ENCODE data around the gene XPNPEP3. TPM values are rescaled to one million over a fixed set of nuclear protein-coding genes. Genes with fewer than 3 reads are reported as not detected.

The XPNPEP3 gene
- total and polyA plus RNA-seq, 8 donors = 3.0 to 12.5 (median 5.2) TPM

DNA sequence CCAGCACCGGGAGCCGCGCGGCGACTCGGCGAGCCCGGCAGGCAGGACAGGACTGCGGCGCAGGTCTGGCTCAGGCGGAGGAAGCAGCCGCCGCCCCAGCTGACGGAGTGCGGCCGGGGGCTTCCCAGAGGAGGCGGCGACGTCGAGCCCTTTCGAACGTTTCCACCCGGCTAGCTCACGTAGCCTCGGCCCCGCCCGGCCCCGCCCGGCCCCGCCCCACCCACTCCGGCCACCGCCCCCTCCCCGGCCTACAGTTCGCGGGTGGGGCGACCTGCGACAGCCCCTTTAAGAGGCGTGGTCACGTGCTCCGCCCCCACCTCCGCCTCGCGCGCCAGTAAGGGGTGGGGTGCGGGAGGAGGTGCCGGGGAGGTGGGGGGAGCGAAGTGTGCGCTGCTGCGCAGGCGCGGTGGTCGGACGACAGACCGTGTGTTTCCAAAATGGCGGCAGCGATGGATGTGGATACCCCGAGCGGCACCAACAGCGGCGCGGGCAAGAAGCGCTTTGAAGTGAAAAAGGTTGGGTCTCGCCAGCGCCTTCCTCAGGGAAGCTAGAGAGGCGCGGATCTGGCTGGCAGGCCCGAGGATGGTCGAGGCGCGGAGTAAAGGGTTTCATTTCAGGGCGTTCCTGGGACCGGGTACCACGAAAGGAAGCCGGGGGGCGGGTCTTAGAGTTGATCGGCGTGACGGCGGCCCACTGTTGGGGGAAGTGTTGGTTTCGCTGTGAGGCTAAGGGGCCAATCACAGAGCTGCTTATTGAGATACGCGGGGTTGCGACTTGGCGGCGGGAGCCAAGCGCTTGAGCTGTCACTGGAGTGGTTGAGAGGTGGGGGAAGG lies 94.2 kb downstream of the XPNPEP3 start, which contains the start of gene RBX1:
Gene RBX1, plus strand, starts transcription at position 417 of the 833 bp plus-strand sequence. Its CDS starts 21 bp downstream, at position 438.
- peak; percentile 98 to 99 for DNase-seq
- H3K4me3 ChIP-seq = peak within 1 kb of the TSS; percentile 66 to 88 (median 80)
- H3K27me3 ChIP-seq = no peaks in the 10 kb centered on the region
- intact Hi-C loops (cut with DNase I; ENCODE audit: low total_unique reads) = loop anchor here (5.0 kb wide), 1 partner anchor 141 kb away; the partner anchor contains the start of gene EP300
- WGBS, 5 donors = 0 to 1% (median 0%) methylated on average over 26 to 86 of the region's 86 CpGs
- peaks cover 17 to 44% (median 31%) of the 10 kb centered on the region in 4 donors for H3K4me1 ChIP-seq
- H3K36me3 ChIP-seq = peaks cover 0 to 29% (median 26%) of the 10 kb centered on the region in 4 donors
- peak within 1 kb of the TSS; percentile 93 to 96 (median 96) for H3K27ac ChIP-seq
- TF ChIP-seq POLR2A (IDR thresholded peaks at IDR 0.05) (peak in 2 of 4 donors; percentile 29 to 85), POLR2AphosphoS5 (IDR thresholded peaks at IDR 0.05) (peak; percentile 75 to 93 (median 89))
- TF ChIP-seq, protein P1, sequence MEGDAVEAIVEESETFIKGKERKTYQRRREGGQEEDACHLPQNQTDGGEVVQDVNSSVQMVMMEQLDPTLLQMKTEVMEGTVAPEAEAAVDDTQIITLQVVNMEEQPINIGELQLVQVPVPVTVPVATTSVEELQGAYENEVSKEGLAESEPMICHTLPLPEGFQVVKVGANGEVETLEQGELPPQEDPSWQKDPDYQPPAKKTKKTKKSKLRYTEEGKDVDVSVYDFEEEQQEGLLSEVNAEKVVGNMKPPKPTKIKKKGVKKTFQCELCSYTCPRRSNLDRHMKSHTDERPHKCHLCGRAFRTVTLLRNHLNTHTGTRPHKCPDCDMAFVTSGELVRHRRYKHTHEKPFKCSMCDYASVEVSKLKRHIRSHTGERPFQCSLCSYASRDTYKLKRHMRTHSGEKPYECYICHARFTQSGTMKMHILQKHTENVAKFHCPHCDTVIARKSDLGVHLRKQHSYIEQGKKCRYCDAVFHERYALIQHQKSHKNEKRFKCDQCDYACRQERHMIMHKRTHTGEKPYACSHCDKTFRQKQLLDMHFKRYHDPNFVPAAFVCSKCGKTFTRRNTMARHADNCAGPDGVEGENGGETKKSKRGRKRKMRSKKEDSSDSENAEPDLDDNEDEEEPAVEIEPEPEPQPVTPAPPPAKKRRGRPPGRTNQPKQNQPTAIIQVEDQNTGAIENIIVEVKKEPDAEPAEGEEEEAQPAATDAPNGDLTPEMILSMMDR (IDR thresholded peaks at IDR 0.05) = no peak
- H3K9me3 ChIP-seq = no peaks in the 10 kb centered on the region

DNA sequence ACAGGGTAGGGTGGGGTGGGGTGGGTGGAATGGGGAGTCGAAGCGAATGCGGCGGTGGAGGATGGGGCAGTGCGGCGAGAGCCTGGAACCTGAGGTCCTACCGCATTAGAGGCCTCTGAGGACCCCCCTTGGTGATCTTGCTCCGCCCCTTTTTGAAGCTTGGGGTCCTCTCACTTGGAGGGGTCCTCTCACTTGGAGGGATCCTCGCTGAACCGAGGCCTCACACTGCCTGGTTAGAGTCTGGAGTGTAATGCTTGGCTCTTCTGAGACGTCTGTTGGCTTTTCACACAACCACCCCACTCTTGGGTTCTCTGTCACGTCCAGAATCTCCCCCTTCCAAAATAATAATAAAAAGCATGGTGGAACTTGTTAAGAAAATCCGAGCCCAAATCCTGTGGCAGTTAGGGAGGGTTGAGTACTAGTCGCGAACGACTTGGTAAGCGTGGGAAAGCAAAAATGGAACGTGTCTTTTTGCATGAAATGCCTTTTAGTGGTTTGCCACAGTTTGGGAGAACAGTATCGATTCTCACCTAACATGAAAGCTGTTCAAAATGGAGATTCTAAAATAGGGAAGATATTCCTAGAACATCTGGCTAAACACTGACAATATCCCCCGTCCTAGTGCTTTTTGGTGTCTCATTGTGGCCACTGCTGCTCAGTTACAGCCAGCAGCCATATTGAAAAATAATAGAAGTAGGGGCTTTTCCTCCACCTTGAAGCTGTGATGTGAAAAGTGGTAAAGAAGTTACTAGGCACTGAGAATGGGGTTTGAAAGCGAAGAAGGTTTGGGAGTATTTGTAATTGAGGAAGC lies 95.1 kb downstream of the XPNPEP3 start:
- peak overlapping the region; percentile 93 to 96 (median 94) for H3K27ac ChIP-seq
- H3K9me3 ChIP-seq = no peaks in the 10 kb centered on the region
- peaks cover 0 to 38% (median 34%) of the 10 kb centered on the region in 4 donors for H3K36me3 ChIP-seq
- TF ChIP-seq EP300 (IDR thresholded peaks at IDR 0.05) (no peak), POLR2A (IDR thresholded peaks at IDR 0.05) (no peak), POLR2AphosphoS5 (IDR thresholded peaks at IDR 0.05) (no peak)
- TF ChIP-seq, protein P1 (IDR thresholded peaks at IDR 0.05) = no peak
- DNase-seq = no peak
- intact Hi-C loops (cut with DNase I; ENCODE audit: low total_unique reads) = loop anchor here (5.0 kb wide), 1 partner anchor 140 kb away; the partner anchor contains the start of gene EP300
- H3K27me3 ChIP-seq = no peaks in the 10 kb centered on the region
- H3K4me1 ChIP-seq = peaks cover 17 to 44% (median 31%) of the 10 kb centered on the region in 4 donors
- 4 to 5% (median 4%) methylated on average over 21 of the region's 21 CpGs for WGBS, 5 donors
- H3K4me3 ChIP-seq = peak overlapping the region; percentile 66 to 88 (median 80)

DNA sequence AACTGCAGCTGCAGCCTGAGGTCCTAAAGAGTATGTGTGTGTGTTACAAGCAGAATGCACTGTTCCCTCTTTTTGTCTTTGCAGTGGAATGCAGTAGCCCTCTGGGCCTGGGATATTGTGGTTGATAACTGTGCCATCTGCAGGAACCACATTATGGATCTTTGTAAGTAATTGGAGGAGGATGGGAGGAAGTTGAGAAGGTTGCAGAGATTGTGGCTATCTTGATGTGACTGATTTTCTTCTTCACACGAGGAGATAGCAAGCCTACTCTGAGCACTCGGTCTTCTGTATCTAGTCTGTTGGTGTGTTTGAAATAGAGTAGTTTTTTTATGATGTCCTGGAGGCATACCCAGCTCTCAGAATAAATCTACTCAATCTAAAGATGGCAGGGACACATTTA lies 96.5 kb downstream of the XPNPEP3 start:
- intact Hi-C loops (cut with DNase I; ENCODE audit: low total_unique reads) = loop anchor here (5.0 kb wide), 1 partner anchor 139 kb away; the partner anchor contains the start of gene EP300
- Histone ChIP-seq H3K9me3 (no peaks in the 10 kb centered on the region), H3K27me3 (no peaks in the 10 kb centered on the region), H3K4me1 (peaks cover 17 to 51% (median 32%) of the 10 kb centered on the region in 4 donors), H3K27ac (no peak overlapping the region), H3K36me3 (peaks cover 6 to 49% (median 43%) of the 10 kb centered on the region in 4 donors), H3K4me3 (no peak overlapping the region)
- TF ChIP-seq POLR2A (IDR thresholded peaks at IDR 0.05) (no peak), POLR2AphosphoS5 (IDR thresholded peaks at IDR 0.05) (no peak), EP300 (IDR thresholded peaks at IDR 0.05) (no peak)
- TF ChIP-seq, protein P1 (IDR thresholded peaks at IDR 0.05) = no peak
- DNase-seq = no peak
- 52 to 69% (median 60%) methylated on average over 2 of the region's 2 CpGs for WGBS, 5 donors

DNA sequence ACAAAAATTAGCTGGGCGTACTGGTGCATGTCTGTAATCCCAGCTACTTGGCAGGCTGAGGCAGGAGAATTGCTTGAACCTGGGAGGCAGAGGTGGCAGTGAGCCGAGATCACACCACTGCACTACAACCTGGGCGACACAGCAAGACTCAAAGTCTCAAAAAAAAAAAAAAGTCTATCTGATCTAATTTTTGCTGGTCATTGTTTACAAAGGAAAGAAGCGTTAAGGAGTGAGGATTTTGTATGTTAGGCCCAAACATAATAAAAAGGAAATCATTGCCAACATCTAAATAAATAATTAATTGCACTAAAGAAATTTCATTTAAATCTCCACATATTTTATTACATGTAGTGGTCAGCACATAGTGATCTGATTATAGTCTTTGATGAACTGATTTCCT lies 97.2 kb downstream of the XPNPEP3 start:
- intact Hi-C loops (cut with DNase I; ENCODE audit: low total_unique reads) = loop anchor here (5.0 kb wide), 1 partner anchor 138 kb away; the partner anchor contains the start of gene EP300
- Histone ChIP-seq H3K4me1 (peaks cover 20 to 57% (median 34%) of the 10 kb centered on the region in 4 donors), H3K27ac (no peak overlapping the region), H3K9me3 (no peaks in the 10 kb centered on the region), H3K36me3 (peaks cover 6 to 55% (median 50%) of the 10 kb centered on the region in 4 donors), H3K4me3 (no peak overlapping the region), H3K27me3 (no peaks in the 10 kb centered on the region)
- TF ChIP-seq POLR2A (IDR thresholded peaks at IDR 0.05) = no peak
- TF ChIP-seq POLR2AphosphoS5 (IDR thresholded peaks at IDR 0.05) = no peak
- TF ChIP-seq, protein P1 (IDR thresholded peaks at IDR 0.05) = no peak
- no peak for TF ChIP-seq EP300 (IDR thresholded peaks at IDR 0.05)
- DNase-seq = no peak
- WGBS, 5 donors = 67 to 82% (median 75%) methylated on average over 4 of the region's 4 CpGs
